Stimulated activated naive B cell treated with anti-CD40 and anti-IgM and Interleukin-4, amounts not matched to agents 10 μg/mL and 1 μg/mL and 100 μg/mL, for 72 hours (primary cell): ENCODE data around the gene DAND5.
A peak's percentile ranks its signal among the peaks of the same experiment; 100 is the strongest.

Experiments
- ATAC-seq, 2 donors: fragments of 150-1000 bp; cut with Tn5 transposase; replicated peaks; 2 replicates each; pipeline ENCODE4 v1.10.0; 2021; ENCODE audit warnings: moderate library complexity in 1 of 2
- DNase-seq: peaks from one replicate; pipeline ENCODE4 v3.0.0; 2021
- H3K27ac Mint-ChIP-seq: one replicate; pipeline ENCODE4 v1.8.0; 2022; ENCODE audit warnings: mild to moderate bottlenecking, mixed read lengths
- H3K27me3 Mint-ChIP-seq, 2 donors: one replicate each; pipeline ENCODE4 v1.8.0; 2022; ENCODE audit warnings: mixed read lengths in 2 of 2
- H3K36me3 Mint-ChIP-seq, 2 donors: one replicate each; pipeline ENCODE4 v1.8.0; 2022; ENCODE audit warnings: mixed read lengths in 2 of 2, mild to moderate bottlenecking in 1 of 2
- H3K4me1 Mint-ChIP-seq, 2 donors: one replicate each; pipeline ENCODE4 v1.8.0; 2022; ENCODE audit warnings: mixed read lengths in 2 of 2, mild to moderate bottlenecking in 1 of 2
- H3K4me3 Mint-ChIP-seq, 2 donors: one replicate each; pipeline ENCODE4 v1.8.0; 2022; ENCODE audit warnings: mild to moderate bottlenecking in 2 of 2, mixed read lengths in 2 of 2, moderate library complexity in 1 of 2
- H3K9me3 Mint-ChIP-seq, 2 donors: one replicate each; pipeline ENCODE4 v1.8.0; 2022; ENCODE audit warnings: mixed read lengths in 2 of 2, mild to moderate bottlenecking in 1 of 2

DAND5 gene, protein sequence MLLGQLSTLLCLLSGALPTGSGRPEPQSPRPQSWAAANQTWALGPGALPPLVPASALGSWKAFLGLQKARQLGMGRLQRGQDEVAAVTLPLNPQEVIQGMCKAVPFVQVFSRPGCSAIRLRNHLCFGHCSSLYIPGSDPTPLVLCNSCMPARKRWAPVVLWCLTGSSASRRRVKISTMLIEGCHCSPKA

DNA sequence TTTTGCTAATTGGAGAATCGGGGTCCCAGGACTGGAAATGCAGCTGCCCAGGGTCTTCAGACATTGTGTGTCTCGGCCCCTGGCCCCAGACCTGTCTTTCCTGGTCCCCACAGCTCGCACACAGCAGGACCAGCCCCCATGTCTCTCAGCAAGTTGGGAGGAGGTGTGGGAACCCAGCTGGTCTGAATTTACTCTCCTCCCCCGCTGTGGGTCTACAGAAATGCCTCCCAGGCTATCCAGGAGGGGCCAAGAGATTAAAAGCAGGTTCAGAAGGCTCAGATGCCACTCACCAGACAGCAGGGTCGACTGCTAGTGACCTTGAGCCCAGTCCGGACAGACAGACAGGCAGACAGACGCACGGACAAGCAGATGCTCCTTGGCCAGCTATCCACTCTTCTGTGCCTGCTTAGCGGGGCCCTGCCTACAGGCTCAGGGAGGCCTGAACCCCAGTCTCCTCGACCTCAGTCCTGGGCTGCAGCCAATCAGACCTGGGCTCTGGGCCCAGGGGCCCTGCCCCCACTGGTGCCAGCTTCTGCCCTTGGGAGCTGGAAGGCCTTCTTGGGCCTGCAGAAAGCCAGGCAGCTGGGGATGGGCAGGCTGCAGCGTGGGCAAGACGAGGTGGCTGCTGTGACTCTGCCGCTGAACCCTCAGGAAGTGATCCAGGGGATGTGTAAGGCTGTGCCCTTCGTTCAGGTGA is at the start of gene DAND5:
Gene DAND5, plus strand, starts transcription at position 285 of the 697 bp plus-strand sequence. Its CDS starts 85 bp downstream, at position 370.
- DNase-seq (no peak), ATAC-seq (no peak)
- H3K36me3 Mint-ChIP-seq = no peaks in the 10 kb centered on the region
- H3K27ac Mint-ChIP-seq = no peak within 1 kb of the TSS
- H3K4me3 Mint-ChIP-seq = no peak within 1 kb of the TSS
- peaks cover 5 to 12% of the 10 kb centered on the region in 2 donors for H3K4me1 Mint-ChIP-seq
- H3K27me3 Mint-ChIP-seq = peaks cover 0 to 5% of the 10 kb centered on the region in 2 donors
- no peaks in the 10 kb centered on the region for H3K9me3 Mint-ChIP-seq

DNA sequence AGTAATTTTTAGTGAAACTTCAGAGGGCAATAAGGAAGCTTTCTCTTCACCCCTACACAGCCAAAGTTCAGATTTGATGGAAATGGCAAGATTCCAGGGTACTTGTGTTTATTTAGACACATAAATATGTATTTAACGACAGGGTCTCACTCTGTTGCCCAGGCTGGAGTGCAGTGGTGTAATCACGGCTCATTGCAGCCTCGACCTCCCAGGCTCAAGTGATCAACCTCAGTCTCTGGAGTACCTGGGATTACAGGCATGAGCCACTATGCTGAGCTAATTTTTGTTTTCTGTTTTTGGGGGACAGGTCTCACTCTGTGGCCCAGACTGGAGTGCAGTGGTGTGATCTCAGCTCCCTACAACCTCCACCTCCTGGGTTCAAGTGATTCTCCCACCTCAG is 48.3 kb upstream of the DAND5 start:
- no peaks in the 10 kb centered on the region for H3K9me3 Mint-ChIP-seq
- peaks cover 0 to 4% of the 10 kb centered on the region in 2 donors for H3K27me3 Mint-ChIP-seq
- H3K36me3 Mint-ChIP-seq = peaks cover 30 to 42% of the 10 kb centered on the region in 2 donors
- H3K27ac Mint-ChIP-seq = peak overlapping the region; percentile 42
- DNase-seq (no peak), ATAC-seq (no peak)
- H3K4me1 Mint-ChIP-seq = peaks cover 16 to 19% of the 10 kb centered on the region in 2 donors
- no peak overlapping the region for H3K4me3 Mint-ChIP-seq

DNA sequence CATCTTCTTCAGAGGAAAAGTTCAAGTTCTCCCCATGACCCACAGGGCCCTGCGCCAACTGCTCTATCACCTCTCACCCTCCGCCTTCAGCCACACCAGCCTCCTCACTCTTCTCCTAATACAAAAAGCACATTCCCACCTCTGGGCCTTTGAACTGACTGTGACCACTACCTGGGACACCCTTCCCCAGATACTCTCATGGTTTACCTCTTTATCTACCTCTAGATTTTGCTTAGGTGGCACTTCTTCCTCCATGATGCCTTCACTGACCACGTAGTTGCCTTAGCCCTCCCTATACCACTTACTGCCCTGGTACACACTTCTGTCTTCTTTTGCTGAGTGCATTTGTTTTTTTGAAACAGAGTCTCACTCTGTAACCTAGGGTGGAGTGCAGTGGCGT is 46.4 kb upstream of the DAND5 start:
- H3K4me3 Mint-ChIP-seq = no peak overlapping the region
- peak overlapping the region; percentile 33 for H3K27ac Mint-ChIP-seq
- DNase-seq (no peak), ATAC-seq (no peak)
- H3K27me3 Mint-ChIP-seq = peaks cover 0 to 4% of the 10 kb centered on the region in 2 donors
- peaks cover 38 to 49% of the 10 kb centered on the region in 2 donors for H3K36me3 Mint-ChIP-seq
- peaks cover 18 to 19% of the 10 kb centered on the region in 2 donors for H3K4me1 Mint-ChIP-seq
- H3K9me3 Mint-ChIP-seq = no peaks in the 10 kb centered on the region

DNA sequence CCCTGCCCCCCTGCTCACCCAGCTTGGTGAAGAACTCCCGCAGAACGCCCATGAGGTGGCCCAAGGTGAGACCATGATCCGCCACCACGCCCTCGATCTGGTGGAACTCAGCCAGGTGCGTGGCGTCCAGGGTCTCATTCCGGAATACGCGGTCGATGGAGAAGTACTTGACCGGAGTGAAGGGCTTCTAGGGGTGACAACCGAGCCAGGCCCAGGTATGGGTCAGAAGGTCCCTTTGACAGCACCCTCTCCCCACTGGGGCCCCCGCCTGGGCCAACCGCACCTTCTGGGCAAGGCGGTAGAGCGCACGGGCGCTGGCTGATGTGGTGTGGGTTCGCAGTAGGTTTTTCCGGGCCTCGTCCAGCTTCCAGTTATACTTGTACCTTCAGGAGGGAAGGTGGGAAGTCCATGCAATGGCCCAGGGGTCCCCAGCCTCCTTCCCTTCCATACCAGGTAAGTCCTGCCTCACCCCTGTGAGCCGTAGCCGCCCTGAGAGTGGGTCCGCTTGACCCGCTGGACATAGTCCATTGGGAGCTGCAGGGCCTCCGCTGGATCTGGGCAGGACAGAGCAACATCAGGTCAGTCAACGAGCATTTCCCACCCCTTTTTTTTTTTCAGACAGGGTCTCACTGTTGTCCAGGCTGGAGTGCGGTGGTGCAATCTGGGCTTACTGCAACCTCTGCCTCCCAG is 44.6 kb upstream of the DAND5 start:
- H3K4me1 Mint-ChIP-seq = peaks cover 6 to 12% of the 10 kb centered on the region in 2 donors
- ATAC-seq (no peak), DNase-seq (no peak)
- H3K36me3 Mint-ChIP-seq = peaks cover 50 to 61% of the 10 kb centered on the region in 2 donors
- H3K27me3 Mint-ChIP-seq = no peaks in the 10 kb centered on the region
- H3K27ac Mint-ChIP-seq = no peak overlapping the region
- no peaks in the 10 kb centered on the region for H3K9me3 Mint-ChIP-seq
- H3K4me3 Mint-ChIP-seq = no peak overlapping the region

DNA sequence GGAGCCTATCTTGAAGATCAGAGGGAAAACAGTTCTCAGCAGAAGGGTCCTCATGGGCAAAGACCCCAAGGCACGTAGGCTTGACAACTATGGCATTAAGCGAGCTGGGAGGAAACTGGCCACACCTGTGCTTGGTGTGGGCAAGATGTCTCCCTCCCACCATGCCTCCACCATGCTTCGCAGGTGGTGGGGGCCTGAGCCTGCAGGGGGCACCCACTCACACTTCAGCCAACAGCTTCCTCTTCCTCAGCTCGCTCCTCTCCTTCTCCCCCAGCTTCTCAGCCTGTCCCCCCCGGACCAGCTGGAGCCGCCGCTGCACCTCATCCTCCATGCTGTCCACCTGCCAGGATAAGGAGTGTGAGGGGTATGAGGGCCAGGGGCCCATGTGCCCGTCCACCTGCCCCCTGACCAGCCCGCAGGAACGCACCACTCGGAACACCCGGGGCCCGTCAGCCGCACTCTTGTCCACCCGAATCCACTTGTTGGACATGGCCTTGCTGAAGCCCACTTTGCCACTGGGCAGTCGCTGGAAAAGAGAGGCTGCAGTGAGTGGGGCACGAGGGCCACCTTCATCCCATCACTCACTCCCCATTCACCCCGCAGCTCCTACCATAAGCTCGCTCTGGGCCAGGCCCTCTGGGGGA is 39.3 kb upstream of the DAND5 start:
- H3K27ac Mint-ChIP-seq = no peak overlapping the region
- ATAC-seq = no peak
- H3K4me1 Mint-ChIP-seq = peaks cover 18 to 23% of the 10 kb centered on the region in 2 donors
- no peaks in the 10 kb centered on the region for H3K9me3 Mint-ChIP-seq
- no peak for DNase-seq
- no peaks in the 10 kb centered on the region for H3K27me3 Mint-ChIP-seq
- no peak overlapping the region for H3K4me3 Mint-ChIP-seq
- H3K36me3 Mint-ChIP-seq = peaks cover 38 to 51% of the 10 kb centered on the region in 2 donors

DNA sequence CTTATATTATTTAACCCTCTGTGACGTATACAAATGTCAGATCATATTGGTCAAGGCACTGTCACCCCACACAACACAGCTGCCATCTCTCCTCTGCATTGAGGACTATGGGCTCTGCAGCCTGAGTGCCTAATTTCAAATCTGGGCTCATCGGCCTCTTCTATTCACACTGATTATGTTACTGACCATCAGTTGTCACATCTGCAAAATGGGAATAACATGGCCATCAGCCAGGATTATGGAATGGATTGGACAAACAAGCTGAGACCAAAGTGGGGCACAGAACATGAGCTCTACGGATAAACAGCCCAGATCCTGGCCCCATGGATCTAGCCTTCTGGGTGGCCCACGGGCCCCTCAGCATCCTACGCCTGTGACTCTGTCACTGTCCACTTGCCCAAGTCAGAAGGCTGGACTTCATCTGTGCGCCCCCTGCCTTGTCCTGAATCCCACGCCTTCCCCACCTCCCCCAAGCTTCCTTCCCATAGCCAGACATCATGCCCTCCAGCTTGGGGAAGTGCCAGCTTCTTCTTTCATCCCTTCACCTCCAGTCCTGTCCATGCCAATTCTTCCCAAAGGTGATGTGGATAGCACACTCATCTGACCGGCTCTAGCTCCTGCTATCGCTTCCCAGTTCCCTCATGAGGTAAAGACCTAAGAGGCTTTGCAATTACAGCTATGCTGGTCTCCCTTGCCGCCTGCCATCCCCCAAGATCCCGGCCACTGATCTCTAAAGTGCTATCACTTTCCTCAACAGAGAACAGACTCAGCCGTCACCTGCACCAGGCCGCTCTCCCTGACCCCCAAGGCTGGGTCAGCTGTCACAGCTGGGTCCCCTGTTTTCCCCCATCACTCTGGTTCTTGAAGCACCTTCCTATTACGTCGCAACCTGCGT is 36.7 kb upstream of the DAND5 start:
- H3K27ac Mint-ChIP-seq = peak overlapping the region; percentile 98
- no peak for DNase-seq
- H3K9me3 Mint-ChIP-seq = no peaks in the 10 kb centered on the region
- H3K36me3 Mint-ChIP-seq = peaks cover 27 to 42% of the 10 kb centered on the region in 2 donors
- no peak for ATAC-seq
- H3K27me3 Mint-ChIP-seq = no peaks in the 10 kb centered on the region
- H3K4me1 Mint-ChIP-seq = peaks cover 26 to 37% of the 10 kb centered on the region in 2 donors
- peak overlapping the region; percentile 97 to 98 for H3K4me3 Mint-ChIP-seq

DNA sequence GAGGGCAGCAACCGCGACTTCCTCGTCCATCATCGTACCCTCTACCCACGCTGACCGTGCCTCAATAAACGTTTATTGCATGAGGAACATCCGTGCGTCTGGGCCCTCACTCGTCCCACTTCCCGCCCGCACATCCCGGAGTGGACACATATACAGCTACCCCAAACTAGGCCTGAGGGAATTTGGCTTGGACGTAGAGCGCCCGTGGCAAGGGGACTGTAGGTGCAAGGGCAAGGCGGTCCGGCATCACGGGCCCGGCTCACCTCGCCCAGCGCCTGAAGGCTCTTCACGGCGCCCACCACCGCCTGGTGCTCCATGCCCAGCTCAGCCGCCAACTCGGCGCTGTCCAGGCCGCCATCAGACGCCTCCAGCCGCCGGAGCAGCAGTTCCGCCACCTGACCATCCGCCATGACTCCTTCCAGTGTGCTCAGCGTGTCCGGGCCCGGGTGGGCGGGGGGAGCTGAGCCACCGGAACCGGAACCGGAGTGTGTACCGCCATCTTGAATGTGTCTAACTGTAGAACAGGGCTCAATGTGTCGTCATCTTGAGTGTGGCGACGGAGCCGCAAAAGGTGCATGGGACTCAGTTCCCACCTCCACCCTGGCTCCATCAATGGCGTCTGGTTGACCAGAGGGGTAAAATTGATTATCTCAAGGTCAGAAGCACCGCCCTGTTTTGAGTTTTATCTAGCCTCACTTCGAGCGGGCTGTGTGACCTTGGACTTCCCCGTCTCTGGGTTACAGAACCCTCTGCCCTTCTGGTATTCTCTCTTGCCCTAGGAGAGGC is 35.9 kb upstream of the DAND5 start, which contains the start of gene FARSA:
Gene FARSA, minus strand, starts transcription at position 425 of the 786 bp plus-strand sequence. Its CDS starts 15 bp downstream, at position 410.
- H3K36me3 Mint-ChIP-seq = peaks cover 24 to 40% of the 10 kb centered on the region in 2 donors
- no peaks in the 10 kb centered on the region for H3K27me3 Mint-ChIP-seq
- H3K9me3 Mint-ChIP-seq = no peaks in the 10 kb centered on the region
- H3K27ac Mint-ChIP-seq = peak within 1 kb of the TSS; percentile 98
- ATAC-seq (peak; percentile 70 to 72), DNase-seq (peak; percentile 82)
- peaks cover 28 to 44% of the 10 kb centered on the region in 2 donors for H3K4me1 Mint-ChIP-seq
- H3K4me3 Mint-ChIP-seq = peak within 1 kb of the TSS; percentile 97 to 98

DNA sequence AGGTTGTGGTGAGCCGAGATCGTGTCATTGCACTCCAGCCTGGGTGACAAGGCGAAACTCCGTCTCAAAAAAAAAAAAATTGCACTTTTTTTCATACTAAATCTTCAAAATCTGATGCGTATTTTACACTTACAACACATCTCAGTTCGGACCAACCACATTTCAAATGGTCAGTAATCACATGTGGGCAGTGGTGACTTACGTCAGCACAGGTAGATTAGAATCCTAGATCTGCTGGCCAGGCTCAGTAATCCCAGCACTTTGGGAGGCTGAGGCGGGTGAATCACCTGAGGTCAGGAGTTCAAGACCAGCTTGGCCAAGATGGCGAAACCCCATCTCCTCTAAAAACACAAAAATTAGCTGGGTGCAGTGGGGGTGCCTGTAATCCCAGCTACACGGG is 34.3 kb upstream of the DAND5 start:
- Mint-ChIP-seq H3K27ac (no peak overlapping the region), H3K36me3 (peaks cover 29 to 42% of the 10 kb centered on the region in 2 donors), H3K4me3 (no peak overlapping the region), H3K4me1 (peaks cover 40 to 59% of the 10 kb centered on the region in 2 donors), H3K27me3 (no peaks in the 10 kb centered on the region), H3K9me3 (no peaks in the 10 kb centered on the region)
- DNase-seq (no peak), ATAC-seq (no peak)

DNA sequence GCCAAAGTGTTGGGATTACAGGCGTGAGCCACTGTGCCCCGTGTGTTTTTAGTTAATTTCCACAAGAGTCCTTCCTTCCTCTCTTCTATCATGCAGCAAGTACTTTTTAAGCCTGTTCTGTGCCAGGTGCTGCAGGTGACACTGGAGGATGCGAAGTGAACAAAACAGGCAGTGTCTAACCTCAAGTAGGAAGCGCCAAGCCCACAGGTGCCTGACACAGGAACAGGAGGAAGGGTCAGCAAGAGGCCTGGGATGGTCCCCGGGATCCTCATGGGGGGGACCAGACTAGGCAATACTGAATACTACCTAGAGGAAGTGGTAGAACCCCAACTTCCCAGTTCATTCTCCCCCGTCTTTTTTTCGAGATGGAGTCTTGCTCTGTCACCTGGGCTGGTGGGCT is 32.8 kb upstream of the DAND5 start:
- DNase-seq = no peak
- H3K36me3 Mint-ChIP-seq = peaks cover 36 to 50% of the 10 kb centered on the region in 2 donors

DNA sequence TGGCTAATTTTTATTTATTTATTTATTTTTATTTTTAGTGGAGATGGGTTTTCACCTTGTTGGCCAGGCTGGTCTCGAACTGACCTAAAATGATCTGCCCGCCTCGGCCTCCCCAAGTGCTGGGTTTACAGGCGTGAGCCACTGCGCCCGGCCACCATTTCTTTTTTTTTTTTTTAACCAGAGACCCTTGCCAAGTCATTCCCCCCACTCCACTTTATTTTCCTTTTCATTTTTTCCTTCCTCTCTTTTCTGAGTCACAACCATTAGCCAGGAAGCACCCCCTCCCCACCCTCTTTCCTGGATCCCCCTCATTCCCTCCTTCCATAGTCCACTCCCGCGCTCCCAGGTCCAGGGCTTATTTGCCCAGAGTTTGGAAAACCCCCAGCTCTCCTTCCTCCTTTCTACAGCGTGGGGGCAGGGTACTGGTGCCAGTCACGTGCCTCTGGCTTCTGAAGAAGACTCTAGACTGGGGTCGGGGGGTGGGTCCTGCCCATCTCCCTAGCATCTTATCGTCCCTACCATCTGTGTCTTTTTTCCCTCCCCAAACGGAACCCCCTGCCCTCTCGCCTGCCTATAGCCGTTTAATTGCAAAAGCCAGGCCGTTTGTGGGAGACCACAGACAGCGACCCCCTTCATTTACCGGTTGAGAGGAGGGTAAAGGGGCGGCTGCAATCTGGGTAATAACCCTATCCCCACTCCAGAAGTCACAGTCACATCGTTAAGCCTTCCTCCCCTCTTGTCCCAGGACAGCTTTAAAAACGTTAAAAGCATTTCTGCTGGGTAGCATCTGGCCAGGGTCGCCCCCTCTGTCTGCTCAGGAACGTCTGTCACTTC is 32.1 kb upstream of the DAND5 start:
- Mint-ChIP-seq H3K27ac (peak overlapping the region; percentile 98), H3K36me3 (peaks cover 43 to 53% of the 10 kb centered on the region in 2 donors), H3K4me1 (peaks cover 45 to 69% of the 10 kb centered on the region in 2 donors), H3K9me3 (no peaks in the 10 kb centered on the region), H3K27me3 (no peaks in the 10 kb centered on the region), H3K4me3 (peak overlapping the region; percentile 98 to 99)
- ATAC-seq (no peak), DNase-seq (peak; percentile 35)

More for the DNA sequence above, 32.8 kb upstream of the DAND5 start:
- H3K4me1 Mint-ChIP-seq = peaks cover 47 to 64% of the 10 kb centered on the region in 2 donors
- no peaks in the 10 kb centered on the region for H3K9me3 Mint-ChIP-seq
- H3K27ac Mint-ChIP-seq = peak overlapping the region; percentile 69
- peak overlapping the region; percentile 37 to 99 for H3K4me3 Mint-ChIP-seq
- no peaks in the 10 kb centered on the region for H3K27me3 Mint-ChIP-seq
- ATAC-seq = no peak

DNA sequence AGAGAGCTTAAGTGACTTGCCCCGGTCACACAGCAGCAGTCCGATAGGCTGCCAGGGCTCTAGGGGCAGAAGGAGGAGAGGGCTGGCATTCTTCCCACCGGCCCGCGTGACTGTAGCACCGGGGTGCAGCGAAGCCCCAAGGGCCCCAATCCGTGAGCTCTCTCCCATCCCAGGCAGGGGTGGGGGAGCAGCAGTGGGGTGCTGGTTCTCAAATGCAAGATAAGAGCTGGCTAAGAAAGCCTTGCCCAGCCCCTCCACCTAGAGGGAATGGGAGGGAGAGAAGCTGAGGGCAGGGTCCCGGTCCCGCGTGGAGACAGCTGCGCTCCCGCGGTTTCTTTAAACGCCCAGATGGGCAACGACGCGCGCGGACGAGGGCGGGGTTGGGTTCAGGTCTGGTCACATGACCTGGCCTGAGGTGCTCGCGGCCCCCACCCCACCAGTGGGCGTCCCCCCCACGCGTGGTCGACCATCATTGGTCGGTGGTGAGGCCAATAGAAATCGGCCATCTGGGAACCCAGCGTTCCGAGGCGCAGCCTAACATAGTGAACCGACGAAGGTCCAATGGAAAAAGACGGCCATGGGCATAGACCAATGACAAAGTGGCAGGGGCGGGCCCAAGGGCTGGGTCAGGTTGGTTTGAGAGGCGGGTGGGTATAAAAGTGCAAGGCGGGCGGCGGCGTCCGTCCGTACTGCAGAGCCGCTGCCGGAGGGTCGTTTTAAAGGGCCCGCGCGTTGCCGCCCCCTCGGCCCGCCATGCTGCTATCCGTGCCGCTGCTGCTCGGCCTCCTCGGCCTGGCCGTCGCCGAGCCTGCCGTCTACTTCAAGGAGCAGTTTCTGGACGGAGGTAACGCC is 31.2 kb upstream of the DAND5 start, which contains the start of gene CALR:
Gene CALR, plus strand, starts transcription at position 683 of the 852 bp plus-strand sequence. Its CDS starts 71 bp downstream, at position 754.
- peak within 1 kb of the TSS; percentile 98 to 99 for H3K4me3 Mint-ChIP-seq
- no peaks in the 10 kb centered on the region for H3K9me3 Mint-ChIP-seq
- ATAC-seq = peak; percentile 87 to 89
- peak within 1 kb of the TSS; percentile 98 for H3K27ac Mint-ChIP-seq
- H3K36me3 Mint-ChIP-seq = peaks cover 43 to 53% of the 10 kb centered on the region in 2 donors
- H3K27me3 Mint-ChIP-seq = no peaks in the 10 kb centered on the region
- peak; percentile 99 for DNase-seq
- H3K4me1 Mint-ChIP-seq = peaks cover 40 to 69% of the 10 kb centered on the region in 2 donors
